Psoas muscle (tissue), 8 donors: Measurements from ENCODE around the gene SPATA3. TPM values are rescaled to one million over a fixed set of nuclear protein-coding genes. Genes with fewer than 3 reads are reported as not detected.

ENCODE experiments used
- ATAC-seq, 4 donors: fragments of 200-7000 bp; cut with Tn5 transposase; one replicate each; pipeline ENCODE4 v1.9.1; 2020; ENCODE audit warnings: moderate library complexity in 3 of 4, mild to moderate bottlenecking in 2 of 4
- DNase-seq, 2 donors: peaks; one replicate each; pipeline ENCODE4 v3.0.0-alpha.2; 2020
- H3K27ac ChIP-seq: fragments of 200-600 bp; one replicate; pipeline ENCODE4 v1.8.0; 2022
- H3K27me3 ChIP-seq, 3 donors: fragments of 200-600 bp in 1 of 3; one replicate each; pipeline versions ENCODE4 v1.6.1 to v1.8.0; 2013 to 2022; ENCODE audit warnings: low read length in 2 of 3, mild to moderate bottlenecking in 2 of 3, moderate library complexity in 1 of 3; ENCODE audit not compliant: insufficient read depth in 3 of 3
- H3K36me3 ChIP-seq, 2 donors: fragments of 200-600 bp in 1 of 2; one replicate each; pipeline versions ENCODE4 v1.6.1 to v1.8.0; 2013 to 2022; ENCODE audit warnings: low read depth in 1 of 2, mild to moderate bottlenecking in 1 of 2, moderate library complexity in 1 of 2; ENCODE audit not compliant: insufficient read depth in 1 of 2
- H3K4me1 ChIP-seq: fragments of 200-600 bp; one replicate; pipeline ENCODE4 v1.8.0; 2022
- H3K4me3 ChIP-seq: fragments of 200-600 bp; one replicate; pipeline ENCODE4 v1.8.0; 2022; ENCODE audit warnings: mild to moderate bottlenecking
- H3K9me3 ChIP-seq: fragments of 200-600 bp; one replicate; pipeline ENCODE4 v1.8.0; 2022
- CTCF ChIP-seq: fragments of 200-600 bp; IDR thresholded peaks from one replicate; pipeline ENCODE4 v1.8.0; 2022; ENCODE audit warnings: antibody characterized with exemption
- WGBS, 3 donors: extraction: QIAGEN DNeasy Blood & Tissue Kit; methylation state at CpG; one replicate each; pipeline versions ENCODE4 v1.1.6 to v1.1.7; 2013; 5-methylcytosine and 5-hydroxymethylcytosine counted together
- intact Hi-C, 2 donors: fragments of 100-400 bp; cut with DNase I; formaldehyde crosslinking; loops; one replicate each; pipeline versions ENCODE4 v1.11.0 to v1.14.2; 2022
- polyA plus RNA-seq, 3 donors: library from polyadenylated mRNA; stranded (reverse); fragments of 200-250 nt; gene quantifications; one replicate each; pipeline ENCODE4 v1.2.3, GENCODE V29; 2013
- total RNA-seq, 4 donors: library from RNA; stranded (reverse); fragmentation: NEBNext Ultra II Directional in 2 of 4; extraction: Animal tissue kit (Norgen Biotek cat#: 25700) in 2 of 4; gene quantifications; one replicate each; pipeline versions ENCODE4 v1.2.1 to v1.2.4, GENCODE V29; 2021 to 2023
- donor health status: healthy with polysubstance abuse.
- donor health status: DM: no; HTN: no; CAD: no; lungs with moderate emphysema.
- donor health status: Bipolar disorder and iron deficiency.
- donor health status: healthy.
- donor health status: DM: yes; HTN: yes; CAD: no.
- donor health status: DM: no; HTN: no; CAD: no.
- donor health status: DM: no; HTN: no; CAD: no.
- donor health status: DM: yes; HTN: yes; CAD: no.

SPATA3 gene
- total and polyA plus RNA-seq, 7 donors = not detected

DNA sequence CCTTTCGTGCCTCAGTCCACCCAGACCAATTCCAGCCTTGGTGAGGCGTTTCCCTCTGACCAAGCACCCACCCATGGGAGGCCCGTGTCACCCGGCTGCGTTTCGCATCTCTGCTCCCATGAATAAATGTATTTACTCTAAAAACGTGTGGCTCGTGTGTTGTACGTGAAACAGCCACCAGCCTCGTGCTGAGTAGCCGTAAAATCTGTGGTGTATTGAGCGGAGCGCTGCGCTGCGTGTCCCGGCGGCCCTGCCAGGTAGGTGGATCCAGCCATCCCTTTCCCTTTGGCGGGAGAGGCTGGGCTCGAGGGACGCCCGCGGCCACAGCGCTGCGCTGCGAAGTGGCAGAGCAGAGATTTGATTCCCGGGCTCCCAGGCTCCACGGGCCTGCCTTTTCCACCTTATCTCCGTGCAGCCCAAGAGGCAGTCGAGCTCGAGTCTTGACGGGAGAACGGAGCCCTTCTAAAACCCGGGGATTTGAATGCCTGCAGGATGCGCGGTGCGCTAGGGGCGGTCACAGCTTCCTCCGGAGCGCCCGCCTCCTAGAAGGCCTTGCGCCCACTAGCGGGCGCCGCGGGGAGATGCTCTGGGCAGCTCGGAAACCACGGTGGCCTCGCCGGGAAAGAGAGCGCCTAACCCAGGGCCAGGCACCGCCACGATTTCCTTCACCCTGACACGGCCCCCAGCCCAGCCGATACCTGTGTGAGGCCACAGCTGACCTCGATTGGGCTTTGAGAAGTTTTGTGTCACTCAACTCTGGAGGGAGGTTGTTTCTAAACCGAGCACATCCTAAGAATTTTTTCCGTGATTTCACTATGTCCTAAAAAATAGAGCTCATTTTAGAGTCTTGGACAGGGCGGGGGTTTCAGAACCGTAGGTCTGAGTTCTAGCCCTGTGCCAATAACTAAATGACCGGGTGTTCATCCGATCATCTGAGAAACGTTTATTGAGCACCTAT is 56.9 kb downstream of the SPATA3 start:
- intact Hi-C loops = loop anchor here in 1 of 2 donors (5.0 kb wide), 1 partner anchor 225 kb away; no protein-coding TSS in a partner anchor

GRCh38 chr2:231053846-231054245 is 57.9 kb downstream of the SPATA3 start:
- no peak for TF ChIP-seq CTCF
- no peaks in the 10 kb centered on the region for H3K9me3 ChIP-seq
- no peak for ATAC-seq
- no peak overlapping the region for H3K27ac ChIP-seq
- peaks cover 0 to 3% (median 2%) of the 10 kb centered on the region in 3 donors for H3K27me3 ChIP-seq
- intact Hi-C loops = loop anchor here in 1 of 2 donors (5.0 kb wide), 1 partner anchor 227 kb away; no protein-coding TSS in a partner anchor
- no peaks in the 10 kb centered on the region for H3K36me3 ChIP-seq
- WGBS, 3 donors = 78 to 82% (median 81%) methylated on average over 6 of the region's 6 CpGs
- H3K4me1 ChIP-seq = peaks cover 18% of the 10 kb centered on the region
- no peak overlapping the region for H3K4me3 ChIP-seq
- DNase-seq = no peak

More for the DNA sequence above, 56.9 kb downstream of the SPATA3 start:
- peak; percentile 84 for TF ChIP-seq CTCF
- peak overlapping the region; percentile 75 for H3K4me3 ChIP-seq
- no peaks in the 10 kb centered on the region for H3K36me3 ChIP-seq
- DNase-seq (peak; percentile 83 to 86), ATAC-seq (peak; percentile 55 to 73 (median 66))
- WGBS, 3 donors = 6 to 7% (median 6%) methylated on average over 58 to 62 of the region's 62 CpGs
- peaks cover 0 to 4% (median 2%) of the 10 kb centered on the region in 3 donors for H3K27me3 ChIP-seq
- no peak overlapping the region for H3K27ac ChIP-seq
- H3K4me1 ChIP-seq = peaks cover 8% of the 10 kb centered on the region
- H3K9me3 ChIP-seq = no peaks in the 10 kb centered on the region

- peak; percentile 92 to 96 for DNase-seq
- WGBS, 3 donors = 0 to 1% (median 0%) methylated on average over 64 to 73 of the region's 73 CpGs
- ATAC-seq = peak; percentile 90 to 94 (median 92)
- intact Hi-C loops = no loop called here
- Histone ChIP-seq H3K4me1 (peaks cover 46% of the 10 kb centered on the region), H3K9me3 (no peaks in the 10 kb centered on the region), H3K4me3 (peak within 1 kb of the TSS; percentile 99), H3K36me3 (peaks cover 5 to 10% of the 10 kb centered on the region in 2 donors), H3K27ac (peak within 1 kb of the TSS; percentile 85), H3K27me3 (no peaks in the 10 kb centered on the region)
- TF ChIP-seq CTCF = peak; percentile 95
Observed at GRCh38 chr2:231056453-231057416, 60.8 kb downstream of the SPATA3 start, which contains the start of gene PSMD1. Gene PSMD1 (plus strand): TSS chr2:231056867. CDS start chr2:231057026, 159 bp downstream.

- intact Hi-C loops = no loop called here
- DNase-seq (no peak), ATAC-seq (peak in 1 of 4 donors; percentile 33)
- peak overlapping the region; percentile 99 for H3K4me3 ChIP-seq
- no peaks in the 10 kb centered on the region for H3K27me3 ChIP-seq
- no peak for TF ChIP-seq CTCF
- peaks cover 6 to 19% of the 10 kb centered on the region in 2 donors for H3K36me3 ChIP-seq
- H3K9me3 ChIP-seq = no peaks in the 10 kb centered on the region
- peaks cover 46% of the 10 kb centered on the region for H3K4me1 ChIP-seq
- peak overlapping the region; percentile 85 for H3K27ac ChIP-seq
- WGBS, 3 donors = 2 to 3% (median 3%) methylated on average over 10 of the region's 10 CpGs
Observed at GRCh38 chr2:231057590-231057989, 61.7 kb downstream of the SPATA3 start.

Other genes starting within 250 kb of the SPATA3 start
- gene ITM2C, start 131.2 kb upstream of the SPATA3 start, total RNA-seq = 10 to 100 TPM in 2 of 4 donors, 1 to 10 TPM in 2; 9.0 to 20.3 (median 10.6) TPM
- 10 to 100 TPM in 2 of 3 donors, 1 to 10 TPM in 1; 9.1 to 12.6 (median 11.5) TPM for gene ITM2C, start 131.2 kb upstream of the SPATA3 start, polyA plus RNA-seq
- gene GPR55, start 70.9 kb upstream of the SPATA3 start, total RNA-seq = under 1 TPM in 1 of 4 donors, not detected in 3; 0.32 TPM
- under 1 TPM in 2 of 3 donors, not detected in 1; 0.01 to 0.03 TPM for gene GPR55, start 70.9 kb upstream of the SPATA3 start, polyA plus RNA-seq
- gene C2orf72, start 41.4 kb downstream of the SPATA3 start, total RNA-seq = under 1 TPM in 1 of 4 donors, not detected in 3; 0.12 TPM
- under 1 TPM in 2 of 3 donors, not detected in 1; 0.03 to 0.05 TPM for gene C2orf72, start 41.4 kb downstream of the SPATA3 start, polyA plus RNA-seq
- gene PSMD1, start 60.7 kb downstream of the SPATA3 start, total RNA-seq = 100 to 1,000 TPM; 125 to 170 (median 154) TPM
- 100 to 1,000 TPM in 2 of 3 donors, 10 to 100 TPM in 1; 74.4 to 159 (median 122) TPM for gene PSMD1, start 60.7 kb downstream of the SPATA3 start, polyA plus RNA-seq
- gene HTR2B, start 128.9 kb downstream of the SPATA3 start, total RNA-seq = under 1 TPM in 3 of 4 donors, not detected in 1; 0.17 to 0.54 (median 0.24) TPM
- gene HTR2B, start 128.9 kb downstream of the SPATA3 start, polyA plus RNA-seq = under 1 TPM in 2 of 3 donors, not detected in 1; 0.08 to 0.13 TPM
- 10 to 100 TPM in 1 of 4 donors, 1 to 10 TPM in 3; 1.4 to 18.4 (median 2.6) TPM for gene ARMC9, start 202.5 kb downstream of the SPATA3 start, total RNA-seq
- gene ARMC9, start 202.5 kb downstream of the SPATA3 start, polyA plus RNA-seq = 1 to 10 TPM; 2.1 to 2.3 (median 2.2) TPM